ENCODE results near the gene PPP1R18.
"Not testable (repeated sequence)": the region's sequence is repeated elsewhere in the genome, so short reads cannot be mapped to it uniquely, and the experiment has no call there.

- not testable (repeated sequence) for TF ChIP-seq SRF (CRISPR knock-in tag; IDR thresholded peaks at IDR 0.05); HINFP (tag; conservative IDR thresholded peaks at IDR 0.05; ENCODE audit: low read depth); MAZ (CRISPR knock-in tag; conservative IDR thresholded peaks at IDR 0.05 in 1 of 2, IDR thresholded peaks at IDR 0.05 in 1 of 2); CREB1 (IDR thresholded peaks at IDR 0.05); CREB1 (CRISPR knock-in tag; IDR thresholded peaks at IDR 0.05); AFF4 (CRISPR knock-in tag; IDR thresholded peaks at IDR 0.05); GATA2 (CRISPR knock-in tag; IDR thresholded peaks at IDR 0.05); MAFF (IDR thresholded peaks at IDR 0.05; ENCODE audit: low read length); ZNF354B (CRISPR knock-in tag; IDR thresholded peaks at IDR 0.05); CTCF (IDR thresholded peaks at IDR 0.05 in 2 of 3, conservative IDR thresholded peaks at IDR 0.05 in 1 of 3; ENCODE audit: insufficient read depth in 2 of 3, low read depth in 1 of 3, low read length in 3 of 3); POLR2AphosphoS5 (IDR thresholded peaks at IDR 0.05; ENCODE audit: control insufficient read depth, insufficient read depth, low read depth, low read length)
- TF ChIP-seq TCF15 (CRISPR knock-in tag; IDR thresholded peaks at IDR 0.05), result peak; percentile 30; the same call in 1 of the 2 replicates
These were observed 31.6 kb upstream of the PPP1R18 start for GRCh38 chr6:30717845-30718720.
